ENCODE results near the gene SNX6.

- TF ChIP-seq POLR2A (IDR thresholded peaks at IDR 0.05; ENCODE audit: low read length) = no peak
- TF ChIP-seq GATA1 (IDR thresholded peaks at IDR 0.05; ENCODE audit: low read depth, low read length) = no peak
Measured at GRCh38 chr14:34673702-34674101, 43.8 kb upstream of the SNX6 start.
